Activated naive CD8-positive, alpha-beta T cell treated with anti-CD3 and anti-CD28 coated beads for 36 hours (primary cell): ENCODE measurements around the gene SERPING1. TPM values are rescaled to one million over a fixed set of nuclear protein-coding genes. Genes with fewer than 3 reads are reported as not detected.

Source experiments
- DNase-seq: peaks from one replicate; pipeline ENCODE4 v3.0.0; 2021
- H3K27ac Mint-ChIP-seq: one replicate; pipeline ENCODE4 v1.8.0; 2022; ENCODE audit warnings: mild to moderate bottlenecking, moderate library complexity, mixed read lengths
- H3K27me3 Mint-ChIP-seq: one replicate; pipeline ENCODE4 v1.8.0; 2022; ENCODE audit warnings: mild to moderate bottlenecking, mixed read lengths
- H3K36me3 Mint-ChIP-seq: one replicate; pipeline ENCODE4 v1.8.0; 2021; ENCODE audit warnings: mild to moderate bottlenecking, mixed read lengths
- H3K4me1 Mint-ChIP-seq: one replicate; pipeline ENCODE4 v1.8.0; 2021; ENCODE audit warnings: mixed read lengths
- H3K4me3 Mint-ChIP-seq: one replicate; pipeline ENCODE4 v1.8.0; 2022; ENCODE audit warnings: mild to moderate bottlenecking, moderate library complexity, mixed read lengths
- H3K9me3 Mint-ChIP-seq: one replicate; pipeline ENCODE4 v1.8.0; 2022; ENCODE audit warnings: mixed read lengths
- total RNA-seq, 2 experiments: library from RNA; stranded (reverse); gene quantifications; one replicate each; pipeline ENCODE4 v1.2.3, GENCODE V29; 2021

Gene SERPING1
- under 1 TPM; 0.41 to 0.68 TPM for total RNA-seq

GRCh38 chr11:57597461-57597915 lies at the start of gene SERPING1:
Gene SERPING1, plus strand, starts transcription at chr11:57597685. Its CDS starts 586 bp downstream, at chr11:57598271.
- DNase-seq, result no peak
- Mint-ChIP-seq H3K27ac (no peak within 1 kb of the TSS), H3K4me3 (no peak within 1 kb of the TSS), H3K36me3 (no peaks in the 10 kb centered on the region), H3K4me1 (no peaks in the 10 kb centered on the region), H3K9me3 (no peaks in the 10 kb centered on the region), H3K27me3 (peaks cover 33% of the 10 kb centered on the region)

- peak overlapping the region; percentile 69 for H3K27ac Mint-ChIP-seq
- no peaks in the 10 kb centered on the region for H3K9me3 Mint-ChIP-seq
- H3K4me1 Mint-ChIP-seq, result peaks cover 14% of the 10 kb centered on the region
- H3K27me3 Mint-ChIP-seq, result no peaks in the 10 kb centered on the region
- H3K36me3 Mint-ChIP-seq, result peaks cover 27% of the 10 kb centered on the region
- no peak overlapping the region for H3K4me3 Mint-ChIP-seq
- peak; percentile 26 for DNase-seq
Measured at GRCh38 chr11:57547854-57548377, 49.6 kb upstream of the SERPING1 start.

DNA sequence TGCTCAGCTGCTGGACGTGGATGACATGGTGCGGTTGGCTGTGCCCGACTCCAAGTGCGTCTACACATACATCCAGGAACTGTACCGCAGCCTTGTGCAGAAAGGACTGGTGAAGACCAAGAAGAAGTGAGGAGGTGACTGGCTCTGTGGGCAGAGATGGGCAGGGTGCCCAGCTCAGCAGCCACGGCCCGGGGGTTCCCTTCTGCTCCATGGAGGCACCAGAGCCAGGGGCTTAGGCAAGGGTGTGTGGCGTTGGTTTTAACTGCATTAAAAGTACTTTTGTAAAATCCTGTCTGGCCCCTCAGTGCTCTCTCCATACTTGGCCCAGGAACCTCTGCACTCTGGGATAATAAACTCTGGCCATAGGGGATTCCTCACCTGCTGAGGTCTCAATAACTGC lies 47.5 kb upstream of the SERPING1 start:
- no peak overlapping the region for H3K27ac Mint-ChIP-seq
- no peak for DNase-seq
- no peak overlapping the region for H3K4me3 Mint-ChIP-seq
- H3K9me3 Mint-ChIP-seq, result no peaks in the 10 kb centered on the region
- no peaks in the 10 kb centered on the region for H3K27me3 Mint-ChIP-seq
- H3K4me1 Mint-ChIP-seq, result peaks cover 14% of the 10 kb centered on the region
- H3K36me3 Mint-ChIP-seq, result peaks cover 36% of the 10 kb centered on the region

- Mint-ChIP-seq H3K9me3 (no peaks in the 10 kb centered on the region), H3K4me3 (no peak overlapping the region), H3K27me3 (no peaks in the 10 kb centered on the region), H3K4me1 (peaks cover 14% of the 10 kb centered on the region), H3K27ac (peak overlapping the region; percentile 29), H3K36me3 (peaks cover 40% of the 10 kb centered on the region)
- DNase-seq, result no peak
Measured at GRCh38 chr11:57551941-57552340, 45.5 kb upstream of the SERPING1 start.

- Mint-ChIP-seq H3K27me3 (no peaks in the 10 kb centered on the region), H3K27ac (peak overlapping the region; percentile 38), H3K4me3 (no peak overlapping the region), H3K36me3 (peaks cover 39% of the 10 kb centered on the region), H3K4me1 (peaks cover 11% of the 10 kb centered on the region), H3K9me3 (no peaks in the 10 kb centered on the region)
- no peak for DNase-seq
Measured at GRCh38 chr11:57552479-57552878, 45.0 kb upstream of the SERPING1 start.

DNA sequence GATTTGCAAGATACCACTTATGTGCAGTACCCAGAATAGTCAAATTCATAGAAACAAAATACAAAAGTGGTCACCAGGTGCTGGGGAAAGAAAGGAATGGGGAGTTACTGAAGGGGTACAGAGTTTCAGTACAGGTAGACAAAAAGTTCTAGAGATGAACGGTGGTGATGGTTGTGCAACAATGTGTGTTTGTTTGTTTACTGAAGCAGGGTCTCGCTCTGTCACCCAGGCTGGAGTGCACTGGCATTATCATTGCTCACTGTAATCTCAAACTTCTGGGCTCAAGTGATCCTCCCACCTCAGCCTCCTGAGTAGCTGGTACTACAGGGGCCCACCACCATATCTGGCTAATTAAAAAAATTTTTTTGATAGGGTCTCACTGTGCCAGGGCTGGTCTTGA lies 42.1 kb upstream of the SERPING1 start:
- Mint-ChIP-seq H3K27ac (no peak overlapping the region), H3K9me3 (no peaks in the 10 kb centered on the region), H3K4me1 (peaks cover 6% of the 10 kb centered on the region), H3K27me3 (no peaks in the 10 kb centered on the region), H3K4me3 (no peak overlapping the region), H3K36me3 (peaks cover 32% of the 10 kb centered on the region)
- DNase-seq, result no peak

GRCh38 chr11:57556041-57556440 lies 41.4 kb upstream of the SERPING1 start:
- Mint-ChIP-seq H3K36me3 (peaks cover 32% of the 10 kb centered on the region), H3K27ac (no peak overlapping the region), H3K27me3 (no peaks in the 10 kb centered on the region)

GRCh38 chr11:57560146-57560545 lies 37.3 kb upstream of the SERPING1 start:
- no peak for DNase-seq
- H3K27ac Mint-ChIP-seq, result peak overlapping the region; percentile 38
- no peaks in the 10 kb centered on the region for H3K9me3 Mint-ChIP-seq
- no peak overlapping the region for H3K4me3 Mint-ChIP-seq
- no peaks in the 10 kb centered on the region for H3K27me3 Mint-ChIP-seq
- H3K36me3 Mint-ChIP-seq, result peaks cover 31% of the 10 kb centered on the region
- H3K4me1 Mint-ChIP-seq, result peaks cover 36% of the 10 kb centered on the region

More at GRCh38 chr11:57556041-57556440, 41.4 kb upstream of the SERPING1 start:
- H3K9me3 Mint-ChIP-seq, result no peaks in the 10 kb centered on the region
- DNase-seq, result no peak
- H3K4me1 Mint-ChIP-seq, result peaks cover 7% of the 10 kb centered on the region
- no peak overlapping the region for H3K4me3 Mint-ChIP-seq

GRCh38 chr11:57562596-57562995 lies 34.9 kb upstream of the SERPING1 start:
- H3K9me3 Mint-ChIP-seq, result no peaks in the 10 kb centered on the region
- H3K36me3 Mint-ChIP-seq, result peaks cover 41% of the 10 kb centered on the region
- peaks cover 38% of the 10 kb centered on the region for H3K4me1 Mint-ChIP-seq
- peaks cover 3% of the 10 kb centered on the region for H3K27me3 Mint-ChIP-seq
- peak overlapping the region; percentile 73 for H3K27ac Mint-ChIP-seq
- H3K4me3 Mint-ChIP-seq, result peak overlapping the region; percentile 44
- no peak for DNase-seq

GRCh38 chr11:57566005-57566904 lies 31.2 kb upstream of the SERPING1 start:
- DNase-seq, result peak; percentile 30
- peaks cover 3% of the 10 kb centered on the region for H3K27me3 Mint-ChIP-seq
- H3K4me1 Mint-ChIP-seq, result peaks cover 43% of the 10 kb centered on the region
- peak overlapping the region; percentile 99 for H3K4me3 Mint-ChIP-seq
- no peaks in the 10 kb centered on the region for H3K9me3 Mint-ChIP-seq
- H3K27ac Mint-ChIP-seq, result peak overlapping the region; percentile 100
- peaks cover 37% of the 10 kb centered on the region for H3K36me3 Mint-ChIP-seq

DNA sequence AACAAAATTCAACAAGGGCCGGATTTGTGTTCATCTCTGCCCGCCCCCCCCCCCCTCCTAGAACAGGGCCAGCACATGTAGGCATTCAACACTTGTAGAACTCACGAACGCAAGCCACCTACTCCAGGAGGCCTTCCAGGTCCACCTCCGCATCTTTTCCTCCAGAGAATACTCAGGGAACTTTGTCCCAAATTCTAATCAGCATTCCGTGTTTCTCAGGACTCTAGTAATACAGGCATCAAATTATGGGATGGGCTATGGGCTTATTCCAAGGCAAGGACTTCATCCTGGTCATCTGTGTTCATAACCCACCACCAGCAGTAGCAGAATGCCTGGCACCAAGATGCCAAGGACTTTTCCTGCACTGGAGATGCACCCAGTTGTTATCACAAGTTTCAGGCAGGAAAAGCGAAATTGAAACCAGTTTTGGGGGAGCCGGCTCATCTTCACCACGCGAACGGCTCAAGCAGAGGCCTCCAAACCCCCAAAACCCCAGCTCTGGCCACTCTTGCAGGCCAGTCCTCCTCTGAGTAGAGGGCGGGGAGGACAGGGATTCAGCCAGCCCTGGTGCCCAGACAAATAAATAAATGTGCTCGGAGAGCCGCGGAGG lies 30.5 kb upstream of the SERPING1 start:
- H3K36me3 Mint-ChIP-seq, result peaks cover 35% of the 10 kb centered on the region
- peak; percentile 45 for DNase-seq
- no peaks in the 10 kb centered on the region for H3K9me3 Mint-ChIP-seq
- H3K27me3 Mint-ChIP-seq, result peaks cover 3% of the 10 kb centered on the region
- H3K4me1 Mint-ChIP-seq, result peaks cover 40% of the 10 kb centered on the region
- H3K4me3 Mint-ChIP-seq, result peak overlapping the region; percentile 99
- H3K27ac Mint-ChIP-seq, result peak overlapping the region; percentile 100

DNA sequence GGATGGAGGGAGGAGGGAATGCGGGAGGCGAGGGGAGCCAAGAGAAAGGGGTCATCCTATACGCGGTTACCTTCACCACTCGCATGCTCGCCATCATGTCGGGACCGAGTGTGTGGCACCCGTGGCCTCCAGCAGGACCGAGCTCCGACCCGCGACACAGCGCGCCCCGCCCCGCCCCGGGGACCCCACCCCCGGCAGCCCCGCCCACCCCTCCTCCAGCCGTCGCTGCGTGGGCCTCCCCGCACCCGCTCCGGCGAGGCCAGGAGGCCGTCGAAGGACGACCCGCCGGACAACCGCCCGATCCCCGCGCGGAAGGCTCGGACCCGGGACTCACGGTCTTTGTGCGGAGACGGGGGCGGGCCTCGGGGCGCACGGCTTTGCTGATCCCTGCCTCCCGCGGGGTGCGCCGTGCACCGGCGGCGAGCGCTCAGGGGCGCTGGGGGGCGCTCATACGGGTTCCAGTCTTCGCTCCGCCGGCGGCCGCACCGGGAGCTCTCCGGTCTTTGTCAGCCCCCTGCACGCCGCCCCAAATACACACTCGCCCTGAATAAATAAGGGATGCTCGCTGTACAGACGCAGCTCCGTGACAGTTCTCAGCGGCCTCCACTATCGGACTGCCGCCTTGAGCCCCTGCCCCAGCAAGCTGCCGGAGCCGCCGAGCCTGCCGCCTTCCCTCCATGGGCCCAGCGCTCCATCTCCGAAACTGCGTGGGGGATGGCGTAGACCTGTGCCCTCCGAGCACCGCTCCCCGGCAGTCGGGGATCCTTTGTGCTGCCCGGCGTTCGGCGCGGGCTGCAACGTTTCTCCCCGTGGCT lies 29.8 kb upstream of the SERPING1 start, which contains the start of gene UBE2L6:
TSS of gene UBE2L6 (minus strand) at position 158 of the 815 bp plus-strand sequence. CDS start at position 97, 61 bp downstream.
- Mint-ChIP-seq H3K36me3 (peaks cover 31% of the 10 kb centered on the region), H3K4me3 (peak within 1 kb of the TSS; percentile 99), H3K4me1 (peaks cover 35% of the 10 kb centered on the region), H3K27me3 (peaks cover 3% of the 10 kb centered on the region), H3K27ac (peak within 1 kb of the TSS; percentile 100), H3K9me3 (no peaks in the 10 kb centered on the region)
- peak; percentile 90 for DNase-seq

DNA sequence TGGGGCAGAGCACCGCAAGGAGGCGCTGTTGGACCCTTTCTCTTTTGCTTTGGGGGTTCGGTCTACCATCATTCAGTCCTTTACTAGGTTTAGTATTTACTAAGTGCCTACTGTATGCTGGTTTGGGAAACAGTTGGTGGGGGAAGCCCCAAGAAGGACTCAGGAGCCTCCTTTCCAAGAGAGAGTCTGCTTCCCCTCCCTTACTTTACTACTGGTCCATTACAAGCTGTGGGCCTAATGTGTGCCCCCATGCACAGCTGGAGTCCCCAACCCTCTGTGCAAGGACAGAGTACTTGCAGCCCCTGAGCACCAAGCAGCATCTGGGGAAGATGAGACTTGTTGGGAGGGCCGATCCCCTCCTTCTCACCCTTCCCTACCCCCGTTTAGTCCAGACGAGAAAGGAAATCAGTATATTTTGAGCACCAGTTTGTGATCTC lies 29.1 kb upstream of the SERPING1 start:
- H3K9me3 Mint-ChIP-seq, result no peaks in the 10 kb centered on the region
- H3K36me3 Mint-ChIP-seq, result peaks cover 29% of the 10 kb centered on the region
- peak overlapping the region; percentile 96 for H3K27ac Mint-ChIP-seq
- H3K4me3 Mint-ChIP-seq, result peak overlapping the region; percentile 94
- H3K4me1 Mint-ChIP-seq, result peaks cover 30% of the 10 kb centered on the region
- peaks cover 3% of the 10 kb centered on the region for H3K27me3 Mint-ChIP-seq
- DNase-seq, result no peak

DNA sequence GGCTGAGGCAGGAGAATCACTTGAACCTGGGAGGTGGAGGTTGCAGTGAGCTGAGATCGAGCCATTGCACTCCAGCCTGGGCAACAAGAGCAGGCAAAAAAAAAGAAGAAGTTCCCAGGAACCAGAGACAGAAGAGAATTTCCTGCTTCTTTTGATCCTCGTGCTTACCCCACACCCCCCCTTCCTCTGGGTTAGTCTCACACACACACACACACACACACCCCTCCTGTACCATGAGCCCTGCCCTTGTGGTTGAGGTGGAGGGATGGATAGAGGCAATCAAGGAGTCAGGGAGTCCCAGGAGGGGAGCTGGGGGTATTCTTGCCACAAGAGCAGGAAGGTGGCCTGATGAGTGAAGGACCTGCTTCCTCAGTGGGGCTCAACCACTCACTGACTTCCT lies 25.9 kb upstream of the SERPING1 start:
- DNase-seq, result no peak
- Mint-ChIP-seq H3K4me3 (no peak overlapping the region), H3K4me1 (peaks cover 14% of the 10 kb centered on the region), H3K27ac (no peak overlapping the region), H3K27me3 (peaks cover 3% of the 10 kb centered on the region), H3K36me3 (peaks cover 6% of the 10 kb centered on the region), H3K9me3 (no peaks in the 10 kb centered on the region)
